Measurements from ENCODE around the gene RGS9.

The RGS9 gene

GRCh38 chr17:65121916-65122806 lies 15.0 kb upstream of the RGS9 start:
- Mint-ChIP-seq H3K4me3 (peak overlapping the region; percentile 82 to 89 (median 88)), H3K36me3 (ENCODE audit: low read depth) (no peaks in the 10 kb centered on the region), H3K27ac (peak overlapping the region; percentile 96 to 99 (median 98)), H3K4me1 (peaks cover 8% of the 10 kb centered on the region), H3K9me3 (no peaks in the 10 kb centered on the region), H3K27me3 (ENCODE audit: low read depth) (peaks cover 12% of the 10 kb centered on the region)
- no peak for TF ChIP-seq CTCF (IDR thresholded peaks at IDR 0.05; ENCODE audit: unreplicated experiment in 3 of 3)

GRCh38 chr17:65122836-65123756 lies 14.1 kb upstream of the RGS9 start:
- peak overlapping the region; percentile 82 to 89 (median 88) for H3K4me3 Mint-ChIP-seq
- peak overlapping the region; percentile 96 to 99 (median 98) for H3K27ac Mint-ChIP-seq
- H3K27me3 Mint-ChIP-seq (ENCODE audit: low read depth), result peaks cover 18% of the 10 kb centered on the region

GRCh38 chr17:65123757-65124675 lies 13.2 kb upstream of the RGS9 start:
- Mint-ChIP-seq H3K27me3 (ENCODE audit: low read depth) (peaks cover 26% of the 10 kb centered on the region), H3K36me3 (ENCODE audit: low read depth) (no peaks in the 10 kb centered on the region), H3K4me1 (peaks cover 8% of the 10 kb centered on the region), H3K27ac (peak overlapping the region; percentile 96 to 99 (median 98)), H3K9me3 (no peaks in the 10 kb centered on the region), H3K4me3 (peak overlapping the region; percentile 82 to 89 (median 88))
- no peak for TF ChIP-seq CTCF (IDR thresholded peaks at IDR 0.05; ENCODE audit: unreplicated experiment in 3 of 3)

More at GRCh38 chr17:65122836-65123756, 14.1 kb upstream of the RGS9 start:
- TF ChIP-seq CTCF (IDR thresholded peaks at IDR 0.05; ENCODE audit: unreplicated experiment in 3 of 3), result no peak
- H3K36me3 Mint-ChIP-seq (ENCODE audit: low read depth), result no peaks in the 10 kb centered on the region
- H3K9me3 Mint-ChIP-seq, result no peaks in the 10 kb centered on the region
- peaks cover 8% of the 10 kb centered on the region for H3K4me1 Mint-ChIP-seq

GRCh38 chr17:65130832-65131231 lies 6.3 kb upstream of the RGS9 start:
- Mint-ChIP-seq H3K27ac (no peak overlapping the region), H3K4me1 (no peaks in the 10 kb centered on the region), H3K27me3 (ENCODE audit: low read depth) (peaks cover 36% of the 10 kb centered on the region), H3K4me3 (no peak overlapping the region), H3K36me3 (ENCODE audit: low read depth) (no peaks in the 10 kb centered on the region), H3K9me3 (peaks cover 2% of the 10 kb centered on the region)
- TF ChIP-seq CTCF (IDR thresholded peaks at IDR 0.05; ENCODE audit: unreplicated experiment in 3 of 3), result no peak

GRCh38 chr17:65131240-65131639 lies 5.9 kb upstream of the RGS9 start:
- no peak for TF ChIP-seq CTCF (IDR thresholded peaks at IDR 0.05; ENCODE audit: unreplicated experiment in 3 of 3)
- H3K4me3 Mint-ChIP-seq, result no peak overlapping the region
- no peak overlapping the region for H3K27ac Mint-ChIP-seq
- H3K9me3 Mint-ChIP-seq, result peaks cover 2% of the 10 kb centered on the region
- H3K27me3 Mint-ChIP-seq (ENCODE audit: low read depth), result peaks cover 39% of the 10 kb centered on the region
- no peaks in the 10 kb centered on the region for H3K36me3 Mint-ChIP-seq (ENCODE audit: low read depth)
- no peaks in the 10 kb centered on the region for H3K4me1 Mint-ChIP-seq

All from nephron (organoid).